GM19467 (cell line): Measurements from ENCODE around the gene C1orf122.
"Not testable (repeated sequence)": the region's sequence is repeated elsewhere in the genome, so short reads cannot be mapped to it uniquely, and the experiment has no call there.

Experiments used
- ATAC-seq: cut with Tn5 transposase; IDR thresholded peaks from one replicate; pipeline ENCODE4 v1.9.1; 2021; ENCODE audit warnings: mild to moderate bottlenecking, moderate library complexity; ENCODE audit not compliant: unreplicated experiment

The C1orf122 gene

GRCh38 chr1:37807555-37808368, at the start of gene C1orf122, which contains the start of gene YRDC:
TSS of gene C1orf122 (plus strand) at chr1:37807790. CDS start at chr1:37808405, 615 bp downstream.
TSS of gene YRDC (minus strand) at chr1:37808208. CDS start at chr1:37808180, 28 bp downstream.
- peak; percentile 90 for ATAC-seq

GRCh38 chr1:37759451-37759850, 48.1 kb upstream of the C1orf122 start:
- no peak for ATAC-seq

- ATAC-seq: no peak
These were observed 46.0 kb upstream of the C1orf122 start for GRCh38 chr1:37761416-37762095.

- no peak for ATAC-seq
These were observed 45.1 kb upstream of the C1orf122 start for GRCh38 chr1:37762516-37762915.

- ATAC-seq: no peak
These were observed 43.7 kb upstream of the C1orf122 start for GRCh38 chr1:37763791-37764413.

GRCh38 chr1:37764414-37764825, 43.2 kb upstream of the C1orf122 start:
- no peak for ATAC-seq

GRCh38 chr1:37764888-37765441, 42.6 kb upstream of the C1orf122 start, which contains the start of gene EPHA10:
TSS of gene EPHA10 (minus strand) at chr1:37765120. CDS start at chr1:37765066, 54 bp downstream.
- no peak for ATAC-seq

- ATAC-seq: no peak
These were observed 41.5 kb upstream of the C1orf122 start for GRCh38 chr1:37765916-37766664.

GRCh38 chr1:37767488-37767887, 40.1 kb upstream of the C1orf122 start:
- no peak for ATAC-seq

- ATAC-seq: not testable (repeated sequence)
These were observed 36.1 kb upstream of the C1orf122 start for GRCh38 chr1:37771440-37771839.

GRCh38 chr1:37776946-37777516, 30.6 kb upstream of the C1orf122 start:
- ATAC-seq: no peak

- ATAC-seq: no peak
These were observed 28.9 kb upstream of the C1orf122 start for GRCh38 chr1:37778654-37779053.

GRCh38 chr1:37782491-37782890, 25.1 kb upstream of the C1orf122 start:
- no peak for ATAC-seq

- no peak for ATAC-seq
These were observed 14.5 kb upstream of the C1orf122 start for GRCh38 chr1:37792943-37793686.

GRCh38 chr1:37793773-37794371, 13.7 kb upstream of the C1orf122 start, which contains the start of gene MANEAL:
TSS of gene MANEAL (plus strand) at chr1:37793847. CDS start at chr1:37794183, 336 bp downstream.
- ATAC-seq: peak; percentile 45

GRCh38 chr1:37794372-37795339, 12.9 kb upstream of the C1orf122 start:
- peak; percentile 40 for ATAC-seq

- ATAC-seq: no peak
These were observed 12.1 kb upstream of the C1orf122 start for GRCh38 chr1:37795340-37796125.
